PC-9 (cell line): ENCODE measurements around the gene CTNNAL1. TPM values are rescaled to one million over a fixed set of nuclear protein-coding genes. Genes with fewer than 3 reads are reported as not detected.

ENCODE experiments used
- BruUV-seq: library from RNA; stranded (reverse); fragments of 400-500 nt; replicated peaks from 2 replicates; lab custom pipeline; 2021; lab: Mats Ljungman, UMichigan
- CTCF ChIA-PET: fragments of 300-600 bp; sonication (Branson Sonifier 250); formaldehyde crosslinking; loops from one replicate; lab custom pipeline; 2022; ENCODE audit warnings: antibody characterized with exemption; lab: Charles Lee
- POLR2A ChIA-PET: fragments of 300-600 bp; sonication (Branson Sonifier 250); formaldehyde crosslinking; loops from one replicate; lab custom pipeline; 2022; ENCODE audit warnings: antibody characterized with exemption; ENCODE audit not compliant: unreplicated experiment; lab: Charles Lee
- DNase-seq, 2 experiments: peaks; one replicate each; pipeline versions ENCODE4 v3.0.0 to v3.0.0-alpha.2; 2015 to 2022; ENCODE audit warnings: mixed read lengths in 1 of 2
- H2AFZ ChIP-seq: fragments of 200-600 bp; sonication (generic); 2 replicates; pipeline ENCODE4 v1.8.1; 2017; ENCODE audit warnings: antibody characterized with exemption
- H3F3A ChIP-seq: fragments of 200-600 bp; sonication (generic); 2 replicates; pipeline ENCODE4 v1.8.1; 2017; ENCODE audit warnings: antibody characterized with exemption, mild to moderate bottlenecking, low read depth; ENCODE audit not compliant: insufficient read depth
- H3K27ac ChIP-seq: fragments of 200-600 bp; sonication (generic); 2 replicates; pipeline ENCODE4 v1.6.1; 2016; ENCODE audit warnings: mixed run types
- H3K27me3 ChIP-seq: fragments of 200-600 bp; sonication (generic); 2 replicates; pipeline ENCODE4 v1.6.1; 2016; ENCODE audit warnings: low read depth, mixed run types; ENCODE audit not compliant: insufficient read depth
- H3K36me3 ChIP-seq: fragments of 200-600 bp; sonication (generic); 2 replicates; pipeline ENCODE4 v1.6.1; 2016; ENCODE audit warnings: low read depth, mixed run types
- H3K4me1 ChIP-seq: fragments of 200-600 bp; sonication (generic); replicated peaks from 2 replicates; pipeline ENCODE4 v1.6.1; 2016; ENCODE audit warnings: mixed run types; ENCODE audit not compliant: insufficient read depth
- H3K4me2 ChIP-seq: fragments of 200-600 bp; sonication (generic); 2 replicates; pipeline ENCODE4 v1.6.1; 2017; ENCODE audit warnings: mixed run types
- H3K4me3 ChIP-seq: fragments of 200-600 bp; sonication (generic); 2 replicates; pipeline ENCODE4 v1.6.1; 2016; ENCODE audit warnings: mixed run types
- H3K79me2 ChIP-seq: fragments of 200-600 bp; sonication (generic); 2 replicates; pipeline ENCODE4 v1.6.1; 2017; ENCODE audit warnings: low read depth, mixed run types
- H3K9me2 ChIP-seq: fragments of 200-600 bp; sonication (generic); 2 replicates; pipeline ENCODE4 v1.8.1; 2017; ENCODE audit warnings: mild to moderate bottlenecking; ENCODE audit not compliant: insufficient read depth
- H3K9me3 ChIP-seq: fragments of 200-600 bp; sonication (generic); 2 replicates; pipeline ENCODE4 v1.8.1; 2016; ENCODE audit warnings: low read depth; ENCODE audit not compliant: insufficient read depth
- H4K20me1 ChIP-seq: fragments of 200-600 bp; sonication (generic); 2 replicates; pipeline ENCODE4 v1.8.1; 2017; ENCODE audit not compliant: insufficient read depth
- EZH2 ChIP-seq: fragments of 200-600 bp; sonication (generic); IDR thresholded peaks from 2 replicates; pipeline ENCODE4 v1.8.0; 2017; ENCODE audit warnings: antibody characterized with exemption, low read depth
- intact Hi-C: fragments of 100-400 bp; cut with micrococcal nuclease; formaldehyde crosslinking; loops from one replicate; pipeline ENCODE4 v1.10.0; 2022; ENCODE audit not compliant: unreplicated experiment
- total RNA-seq: library from RNA; stranded (reverse); gene quantifications from 2 replicates; pipeline ENCODE4 v1.2.3, GENCODE V29; 2021
- TF ChIP-seq, protein P1 (sequence below): fragments of 200-600 bp; sonication (generic); conservative IDR thresholded peaks from 2 replicates; pipeline ENCODE4 v1.6.1; 2017; ENCODE audit warnings: mixed run types, antibody characterized with exemption, mild to moderate bottlenecking, moderate library complexity

Gene CTNNAL1
- total RNA-seq, 1 experiment from 2014 or later, result 71.3 TPM

GRCh38 chr9:109020113-109020512 lies 6.8 kb upstream of the CTNNAL1 start:
- H3K27ac ChIP-seq, result no peak overlapping the region
- no peak for TF ChIP-seq EZH2
- TF ChIP-seq, protein P1, sequence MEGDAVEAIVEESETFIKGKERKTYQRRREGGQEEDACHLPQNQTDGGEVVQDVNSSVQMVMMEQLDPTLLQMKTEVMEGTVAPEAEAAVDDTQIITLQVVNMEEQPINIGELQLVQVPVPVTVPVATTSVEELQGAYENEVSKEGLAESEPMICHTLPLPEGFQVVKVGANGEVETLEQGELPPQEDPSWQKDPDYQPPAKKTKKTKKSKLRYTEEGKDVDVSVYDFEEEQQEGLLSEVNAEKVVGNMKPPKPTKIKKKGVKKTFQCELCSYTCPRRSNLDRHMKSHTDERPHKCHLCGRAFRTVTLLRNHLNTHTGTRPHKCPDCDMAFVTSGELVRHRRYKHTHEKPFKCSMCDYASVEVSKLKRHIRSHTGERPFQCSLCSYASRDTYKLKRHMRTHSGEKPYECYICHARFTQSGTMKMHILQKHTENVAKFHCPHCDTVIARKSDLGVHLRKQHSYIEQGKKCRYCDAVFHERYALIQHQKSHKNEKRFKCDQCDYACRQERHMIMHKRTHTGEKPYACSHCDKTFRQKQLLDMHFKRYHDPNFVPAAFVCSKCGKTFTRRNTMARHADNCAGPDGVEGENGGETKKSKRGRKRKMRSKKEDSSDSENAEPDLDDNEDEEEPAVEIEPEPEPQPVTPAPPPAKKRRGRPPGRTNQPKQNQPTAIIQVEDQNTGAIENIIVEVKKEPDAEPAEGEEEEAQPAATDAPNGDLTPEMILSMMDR, result no peak
- H3K79me2 ChIP-seq, result peaks cover 24% of the 10 kb centered on the region; the same call in 1 of the 2 replicates
- no peaks in the 10 kb centered on the region for H3K27me3 ChIP-seq
- H3F3A ChIP-seq, result peaks cover 68% of the 10 kb centered on the region
- no peak overlapping the region for H3K4me2 ChIP-seq
- intact Hi-C loops, result no loop called here
- H3K9me3 ChIP-seq, result no peaks in the 10 kb centered on the region
- ChIA-PET CTCF (no interaction called here), POLR2A (no interaction called here)
- no peak overlapping the region for H2AFZ ChIP-seq
- no TSS peak for BruUV-seq
- no peak for DNase-seq
- no peak overlapping the region for H3K4me3 ChIP-seq
- H4K20me1 ChIP-seq, result no peaks in the 10 kb centered on the region
- H3K9me2 ChIP-seq, result no peaks in the 10 kb centered on the region
- H3K36me3 ChIP-seq, result peaks cover 29% of the 10 kb centered on the region
- H3K4me1 ChIP-seq, result peaks cover 70% of the 10 kb centered on the region

DNA sequence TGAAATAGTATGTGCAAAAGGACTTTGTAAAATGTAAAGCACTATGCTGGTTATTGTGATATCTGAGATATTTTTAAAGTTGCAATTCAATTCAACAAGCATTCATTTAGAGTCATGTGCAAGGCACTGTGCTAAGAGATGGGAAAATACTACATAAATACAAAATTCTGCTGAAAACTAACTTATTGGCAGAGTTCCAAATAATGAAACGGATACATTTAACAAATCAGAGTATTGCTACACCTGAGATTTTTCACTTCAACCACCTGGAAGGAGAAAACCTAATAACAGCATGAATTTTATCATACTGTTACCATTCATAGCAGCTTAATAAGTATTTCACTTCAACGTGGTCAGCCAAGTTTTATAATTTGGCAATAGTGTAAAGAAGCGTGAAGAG lies 6.1 kb upstream of the CTNNAL1 start:
- Histone ChIP-seq H2AFZ (no peak overlapping the region), H3K36me3 (peaks cover 27% of the 10 kb centered on the region), H3K4me1 (peaks cover 70% of the 10 kb centered on the region), H3K9me3 (no peaks in the 10 kb centered on the region), H3F3A (peaks cover 71% of the 10 kb centered on the region), H3K27ac (no peak overlapping the region), H3K27me3 (no peaks in the 10 kb centered on the region), H3K79me2 (peaks cover 21% of the 10 kb centered on the region; the same call in 1 of the 2 replicates), H3K4me3 (no peak overlapping the region), H3K9me2 (no peaks in the 10 kb centered on the region), H4K20me1 (no peaks in the 10 kb centered on the region), H3K4me2 (no peak overlapping the region)
- intact Hi-C loops, result no loop called here
- BruUV-seq, result no TSS peak
- POLR2A ChIA-PET, result no interaction called here
- DNase-seq, result no peak
- no peak for TF ChIP-seq EZH2
- TF ChIP-seq, protein P1, result no peak
- CTCF ChIA-PET, result no interaction called here

GRCh38 chr9:109017493-109017892 lies 4.2 kb upstream of the CTNNAL1 start:
- peaks cover 70% of the 10 kb centered on the region for H3F3A ChIP-seq

More at GRCh38 chr9:109017493-109017892, 4.2 kb upstream of the CTNNAL1 start:
- peaks cover 20% of the 10 kb centered on the region for H3K79me2 ChIP-seq
- CTCF ChIA-PET, result no interaction called here
- H2AFZ ChIP-seq, result no peak overlapping the region
- TF ChIP-seq EZH2, result no peak
- TF ChIP-seq, protein P1, result no peak
- no TSS peak for BruUV-seq
- 0 out of 2 replicates have a peak overlapping the region, but pooled peaks have one; percentile 25 for H3K4me2 ChIP-seq
- H3K4me3 ChIP-seq, result no peak overlapping the region
- intact Hi-C loops, result no loop called here
- no peak overlapping the region for H3K27ac ChIP-seq
- DNase-seq, result no peak
- H3K27me3 ChIP-seq, result no peaks in the 10 kb centered on the region
- H4K20me1 ChIP-seq, result no peaks in the 10 kb centered on the region
- H3K4me1 ChIP-seq, result peaks cover 60% of the 10 kb centered on the region
- H3K36me3 ChIP-seq, result peaks cover 20% of the 10 kb centered on the region
- POLR2A ChIA-PET, result no interaction called here
- H3K9me2 ChIP-seq, result no peaks in the 10 kb centered on the region
- H3K9me3 ChIP-seq, result no peaks in the 10 kb centered on the region
